ENCODE measurements around the gene NAP1L4. TPM values are rescaled to one million over a fixed set of nuclear protein-coding genes. Genes with fewer than 3 reads are reported as not detected.
A peak's percentile ranks its signal among the peaks of the same experiment; 100 is the strongest.

The NAP1L4 gene
- total RNA-seq, 1 experiment from 2014 or later: 212 TPM

DNA sequence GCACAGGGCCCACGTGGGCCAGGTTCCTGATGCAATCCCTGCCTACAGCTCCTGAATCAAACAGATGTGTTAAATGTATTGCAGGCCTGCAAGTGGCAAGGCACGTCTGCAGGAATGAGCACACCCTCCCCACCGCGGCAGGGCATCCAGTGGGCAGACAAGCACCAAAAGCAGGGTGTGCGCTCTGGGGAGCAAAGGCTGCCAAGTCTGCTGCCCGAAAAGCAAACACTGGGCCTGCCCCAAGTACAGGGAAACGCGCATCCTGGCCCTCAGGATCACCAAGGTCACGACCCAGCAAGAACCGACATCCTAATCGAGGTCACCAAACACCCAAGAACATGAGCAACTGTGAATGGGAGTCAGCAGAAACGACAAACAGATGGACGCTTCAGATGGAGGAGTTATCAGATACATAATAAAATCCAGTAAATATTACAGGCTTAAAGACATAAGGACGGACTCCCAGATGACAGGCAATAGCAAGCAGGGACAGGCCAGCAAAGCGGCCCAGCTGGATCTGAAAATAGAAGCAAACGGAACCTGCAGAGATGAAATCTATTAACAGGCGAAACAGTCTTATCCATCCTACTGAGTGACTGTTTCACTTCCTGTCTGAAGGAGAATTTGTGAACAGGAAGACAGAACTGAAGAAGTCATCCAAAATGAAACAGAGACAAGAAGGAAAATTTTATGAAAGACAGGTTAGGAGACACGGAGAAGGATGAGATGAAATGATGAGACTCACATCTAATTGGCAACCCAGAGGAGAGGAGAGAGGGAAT, 38.4 kb upstream of the NAP1L4 start:
- no peaks in the 10 kb centered on the region for H3K23me2 ChIP-seq (ENCODE audit: insufficient read length, low read depth, low read length, poor library complexity, severe bottlenecking)
- TF ChIP-seq, protein P1, sequence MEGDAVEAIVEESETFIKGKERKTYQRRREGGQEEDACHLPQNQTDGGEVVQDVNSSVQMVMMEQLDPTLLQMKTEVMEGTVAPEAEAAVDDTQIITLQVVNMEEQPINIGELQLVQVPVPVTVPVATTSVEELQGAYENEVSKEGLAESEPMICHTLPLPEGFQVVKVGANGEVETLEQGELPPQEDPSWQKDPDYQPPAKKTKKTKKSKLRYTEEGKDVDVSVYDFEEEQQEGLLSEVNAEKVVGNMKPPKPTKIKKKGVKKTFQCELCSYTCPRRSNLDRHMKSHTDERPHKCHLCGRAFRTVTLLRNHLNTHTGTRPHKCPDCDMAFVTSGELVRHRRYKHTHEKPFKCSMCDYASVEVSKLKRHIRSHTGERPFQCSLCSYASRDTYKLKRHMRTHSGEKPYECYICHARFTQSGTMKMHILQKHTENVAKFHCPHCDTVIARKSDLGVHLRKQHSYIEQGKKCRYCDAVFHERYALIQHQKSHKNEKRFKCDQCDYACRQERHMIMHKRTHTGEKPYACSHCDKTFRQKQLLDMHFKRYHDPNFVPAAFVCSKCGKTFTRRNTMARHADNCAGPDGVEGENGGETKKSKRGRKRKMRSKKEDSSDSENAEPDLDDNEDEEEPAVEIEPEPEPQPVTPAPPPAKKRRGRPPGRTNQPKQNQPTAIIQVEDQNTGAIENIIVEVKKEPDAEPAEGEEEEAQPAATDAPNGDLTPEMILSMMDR (conservative IDR thresholded peaks at IDR 0.05): no peak
- H4K91ac ChIP-seq (ENCODE audit: insufficient read length, low read depth, low read length): no peak overlapping the region
- H4K20me1 ChIP-seq (ENCODE audit: control insufficient read depth, insufficient read depth, insufficient read length): no peaks in the 10 kb centered on the region
- H2AFZ ChIP-seq (ENCODE audit: low read length): no peak overlapping the region
- H2AK5ac ChIP-seq (ENCODE audit: insufficient read length, low read length): no peak overlapping the region
- no peaks in the 10 kb centered on the region for H3K9me3 ChIP-seq (ENCODE audit: control insufficient read depth, low read depth, low read length)
- H3K79me1 ChIP-seq (ENCODE audit: insufficient read depth, low read depth, low read length, poor library complexity, severe bottlenecking): no peaks in the 10 kb centered on the region
- no CpG with 5 or more reads among the region's 18 CpGs for whole genome bisulfite sequencing (ENCODE audit: extremely low coverage, insufficient read length, low lambda C conversion rate)
- no peak overlapping the region for H2BK5ac ChIP-seq (ENCODE audit: insufficient read length, low read length)
- H4K8ac ChIP-seq (replicated peaks; ENCODE audit: insufficient read length, low read depth, low read length): no peak overlapping the region
- no peak overlapping the region for H3K14ac ChIP-seq (ENCODE audit: insufficient read depth, low read length)
- Mint-ChIP-seq H3K27ac (peak overlapping the region in 1 of 3 experiments; percentile 3; a peak in 1 of 7 replicates), H3K36me3 (ENCODE audit: insufficient read depth in 1 of 3, low read depth in 3 of 3) (peaks cover 42 to 88% (median 79%) of the 10 kb centered on the region in 3 experiments), H3K4me3 (no peak overlapping the region), H3K9me3 (no peaks in the 10 kb centered on the region), H3K27me3 (ENCODE audit: low read depth) (no peaks in the 10 kb centered on the region), H3K4me1 (no peaks in the 10 kb centered on the region)
- no peak overlapping the region for H2BK12ac ChIP-seq (ENCODE audit: insufficient read length, low read depth, low read length)
- H3K4me2 ChIP-seq (ENCODE audit: insufficient read depth, insufficient read length, low read length): no peak overlapping the region
- H2BK20ac ChIP-seq (ENCODE audit: low read depth, low read length, poor library complexity, severe bottlenecking): no peak overlapping the region
- H3K27me3 ChIP-seq (ENCODE audit: insufficient read depth, low read length): no peaks in the 10 kb centered on the region
- H3T11ph ChIP-seq (ENCODE audit: low read length): no peak overlapping the region
- no peak overlapping the region for H2BK15ac ChIP-seq (ENCODE audit: low read depth, low read length)
- no peaks in the 10 kb centered on the region; the same call in 1 of the 2 replicates for H3K79me2 ChIP-seq (ENCODE audit: insufficient read depth, low read length)
- no peak overlapping the region for H2BK120ac ChIP-seq (ENCODE audit: low read depth, low read length, poor library complexity, severe bottlenecking)
- H3K18ac ChIP-seq (ENCODE audit: insufficient read length, low read depth, low read length): no peak overlapping the region
- H3K4me1 ChIP-seq (ENCODE audit: insufficient read depth, low read length): no peaks in the 10 kb centered on the region
- H3K56ac ChIP-seq (ENCODE audit: insufficient read length, low read depth, low read length): no peak overlapping the region
- H3K9ac ChIP-seq (ENCODE audit: extremely low read depth, insufficient read length, low read length): no peak overlapping the region
- no peak overlapping the region for H3K27ac ChIP-seq (ENCODE audit: insufficient read length, low read depth, low read length)
- H3K23ac ChIP-seq (ENCODE audit: insufficient read length, low read depth, low read length): no peak overlapping the region
- no peak overlapping the region for H4K5ac ChIP-seq (ENCODE audit: insufficient read length, low read depth, low read length)
- DNase-seq: no peak
- no peak overlapping the region for H3K4ac ChIP-seq (ENCODE audit: low read depth, low read length)

Data from H9 (cell line).